OCI-LY3 (cell line): ENCODE data around the gene SPATA16.

Source experiments
- EZH2phosphoT487 ChIP-seq: fragments of 200-600 bp; shearing (Covaris generic); IDR thresholded peaks from 2 replicates; pipeline ENCODE4 v1.6.1; 2018; ENCODE audit warnings: antibody characterized with exemption, mixed run types, low read depth
- TF ChIP-seq, protein P1 (sequence below): fragments of 200-600, 300-600 bp; sonication (generic); IDR thresholded peaks from 2 replicates; pipeline ENCODE4 v1.5.1; 2014; ENCODE audit warnings: antibody characterized with exemption, low read length, low read depth

DNA sequence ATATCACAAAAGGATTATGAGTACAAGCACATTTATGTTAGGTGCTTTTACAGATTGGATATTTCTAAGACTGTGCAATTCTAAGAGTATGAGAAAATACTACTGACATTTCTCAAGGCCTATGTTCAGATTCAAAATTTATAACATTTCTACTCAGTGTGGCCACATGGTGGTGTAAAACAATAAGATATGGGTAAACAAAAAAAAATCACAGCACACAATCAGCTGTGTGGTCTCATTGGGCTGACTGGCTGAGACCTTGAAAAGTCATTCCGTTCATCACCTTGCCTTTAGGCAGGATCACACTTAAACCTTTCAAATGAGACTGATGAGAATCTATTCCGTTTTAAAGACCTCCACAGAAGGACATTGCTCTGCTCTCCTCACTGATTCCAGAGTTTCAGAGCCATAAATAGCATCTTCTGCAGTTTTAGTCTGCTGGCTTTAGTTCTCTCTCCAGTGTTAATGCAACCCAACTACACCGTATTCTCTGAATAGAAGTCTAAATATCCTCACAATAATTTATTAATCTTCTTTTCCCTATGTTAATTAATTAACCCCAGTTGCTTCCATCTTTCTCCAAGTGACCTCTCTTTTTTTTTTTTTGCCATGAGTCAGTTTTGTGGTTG lies 158.2 kb downstream of the SPATA16 start:
- TF ChIP-seq, protein P1, sequence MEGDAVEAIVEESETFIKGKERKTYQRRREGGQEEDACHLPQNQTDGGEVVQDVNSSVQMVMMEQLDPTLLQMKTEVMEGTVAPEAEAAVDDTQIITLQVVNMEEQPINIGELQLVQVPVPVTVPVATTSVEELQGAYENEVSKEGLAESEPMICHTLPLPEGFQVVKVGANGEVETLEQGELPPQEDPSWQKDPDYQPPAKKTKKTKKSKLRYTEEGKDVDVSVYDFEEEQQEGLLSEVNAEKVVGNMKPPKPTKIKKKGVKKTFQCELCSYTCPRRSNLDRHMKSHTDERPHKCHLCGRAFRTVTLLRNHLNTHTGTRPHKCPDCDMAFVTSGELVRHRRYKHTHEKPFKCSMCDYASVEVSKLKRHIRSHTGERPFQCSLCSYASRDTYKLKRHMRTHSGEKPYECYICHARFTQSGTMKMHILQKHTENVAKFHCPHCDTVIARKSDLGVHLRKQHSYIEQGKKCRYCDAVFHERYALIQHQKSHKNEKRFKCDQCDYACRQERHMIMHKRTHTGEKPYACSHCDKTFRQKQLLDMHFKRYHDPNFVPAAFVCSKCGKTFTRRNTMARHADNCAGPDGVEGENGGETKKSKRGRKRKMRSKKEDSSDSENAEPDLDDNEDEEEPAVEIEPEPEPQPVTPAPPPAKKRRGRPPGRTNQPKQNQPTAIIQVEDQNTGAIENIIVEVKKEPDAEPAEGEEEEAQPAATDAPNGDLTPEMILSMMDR: peak; percentile 29
- TF ChIP-seq EZH2phosphoT487: no peak
